SK-N-SH (cell line): ENCODE results near the gene PLCL2.

Experiments
- CHD2 ChIP-seq: fragments of 150-350 bp; IDR thresholded peaks from 2 replicates; pipeline ENCODE4 v1.6.1; 2018; ENCODE audit warnings: low read length; ENCODE audit not compliant: partially characterized antibody
- CTCF ChIP-seq: fragments of 200-600 bp; sonication (generic); IDR thresholded peaks from 2 replicates; pipeline ENCODE4 v1.6.1; 2017; ENCODE audit warnings: antibody characterized with exemption, mild to moderate bottlenecking, moderate library complexity
- FOSL2 ChIP-seq: IDR thresholded peaks from 2 replicates; pipeline ENCODE4 v1.4.0; 2012; ENCODE audit warnings: low read depth, mild to moderate bottlenecking, moderate library complexity, borderline replicate concordance
- FOXJ3 ChIP-seq: sonication (generic); formaldehyde crosslinking; IDR thresholded peaks from 2 replicates; pipeline ENCODE4 v1.5.1; 2020; ENCODE audit warnings: mild to moderate bottlenecking, missing genetic modification reagents
- MXI1 ChIP-seq: IDR thresholded peaks from 2 replicates; pipeline ENCODE4 v1.6.1; 2012; ENCODE audit warnings: mild to moderate bottlenecking, low read depth, low read length, improper control_type of control experiment
- NFIC ChIP-seq: IDR thresholded peaks from 2 replicates; pipeline ENCODE4 v1.4.0; 2012; ENCODE audit warnings: borderline replicate concordance
- RCOR1 ChIP-seq: fragments of 150-350 bp; IDR thresholded peaks from 2 replicates; pipeline ENCODE4 v1.6.1; 2017; ENCODE audit warnings: antibody characterized with exemption, low read length
- REST ChIP-seq: IDR thresholded peaks from 2 replicates; pipeline ENCODE4 v1.6.1; 2012; ENCODE audit warnings: mild to moderate bottlenecking, low read depth, low read length, moderate library complexity
- SIN3A ChIP-seq: IDR thresholded peaks from 2 replicates; pipeline ENCODE4 v1.6.1; 2012; ENCODE audit warnings: low read depth, mild to moderate bottlenecking, low read length, moderate library complexity, borderline replicate concordance
- SMC3 ChIP-seq: IDR thresholded peaks from 2 replicates; pipeline ENCODE4 v1.6.1; 2012; ENCODE audit warnings: low read depth, low read length, improper control_type of control experiment
- TAF1 ChIP-seq: IDR thresholded peaks from 2 replicates; pipeline ENCODE4 v1.6.1; 2012; ENCODE audit warnings: low read depth, mild to moderate bottlenecking, low read length, moderate library complexity, borderline replicate concordance
- USF2 ChIP-seq: fragments of 150-350 bp; IDR thresholded peaks from 2 replicates; pipeline ENCODE4 v1.6.1; 2017; ENCODE audit warnings: antibody characterized with exemption, low read length, low read depth, borderline replicate concordance

- no peak for TF ChIP-seq NFIC
- TF ChIP-seq RCOR1 = no peak
- no peak for TF ChIP-seq FOXJ3 (CRISPR knock-in tag)
- TF ChIP-seq CTCF = no peak
- no peak for TF ChIP-seq MXI1
- TF ChIP-seq TAF1 = no peak
- TF ChIP-seq SMC3 = no peak
- peak; percentile 64; the same call in 1 of the 2 replicates for TF ChIP-seq FOSL2
- no peak for TF ChIP-seq CHD2
- no peak for TF ChIP-seq USF2
- no peak for TF ChIP-seq REST
- TF ChIP-seq SIN3A = no peak
These were observed 32.6 kb downstream of the PLCL2 start for GRCh38 chr3:16917256-16917935.
